ENCODE measurements around the gene BCL2L11.

GRCh38 chr2:111216811-111217652 lies 96.3 kb downstream of the BCL2L11 start:
- no peak for TF ChIP-seq CTCF (IDR thresholded peaks at IDR 0.05 in 2 of 3, conservative IDR thresholded peaks at IDR 0.05 in 1 of 3; ENCODE audit: control insufficient read depth in 2 of 3, extremely low read depth in 1 of 3, insufficient read depth in 1 of 3, low read depth in 3 of 3, low read length in 3 of 3)
- no peak for TF ChIP-seq E2F4 (IDR thresholded peaks at IDR 0.05; ENCODE audit: low read depth, low read length)
- TF ChIP-seq CHD4 (IDR thresholded peaks at IDR 0.05) = no peak
- TF ChIP-seq HDGF (IDR thresholded peaks at IDR 0.05) = no peak
- no peak for TF ChIP-seq ZBTB40 (IDR thresholded peaks at IDR 0.05; ENCODE audit: borderline replicate concordance)
- TF ChIP-seq REST (IDR thresholded peaks at IDR 0.05; ENCODE audit: low read depth, low read length) = no peak
- TF ChIP-seq TCF3 (IDR thresholded peaks at IDR 0.05; ENCODE audit: borderline replicate concordance, insufficient read depth, low read depth, low read length) = no peak
- no peak for TF ChIP-seq LARP7 (IDR thresholded peaks at IDR 0.05)
- no peak for TF ChIP-seq SREBF2 (IDR thresholded peaks at IDR 0.05; ENCODE audit: low read length)
- no peak for TF ChIP-seq ZBTB11 (CRISPR knock-in tag; IDR thresholded peaks at IDR 0.05)
- TF ChIP-seq FOXM1 (IDR thresholded peaks at IDR 0.05; ENCODE audit: low read depth, low read length) = no peak

All from GM12878 (cell line).